ENCODE measurements around the gene PIAS3.
"Not testable (repeated sequence)": the region's sequence is repeated elsewhere in the genome, so short reads cannot be mapped to it uniquely, and the experiment has no call there.

The PIAS3 gene

DNA sequence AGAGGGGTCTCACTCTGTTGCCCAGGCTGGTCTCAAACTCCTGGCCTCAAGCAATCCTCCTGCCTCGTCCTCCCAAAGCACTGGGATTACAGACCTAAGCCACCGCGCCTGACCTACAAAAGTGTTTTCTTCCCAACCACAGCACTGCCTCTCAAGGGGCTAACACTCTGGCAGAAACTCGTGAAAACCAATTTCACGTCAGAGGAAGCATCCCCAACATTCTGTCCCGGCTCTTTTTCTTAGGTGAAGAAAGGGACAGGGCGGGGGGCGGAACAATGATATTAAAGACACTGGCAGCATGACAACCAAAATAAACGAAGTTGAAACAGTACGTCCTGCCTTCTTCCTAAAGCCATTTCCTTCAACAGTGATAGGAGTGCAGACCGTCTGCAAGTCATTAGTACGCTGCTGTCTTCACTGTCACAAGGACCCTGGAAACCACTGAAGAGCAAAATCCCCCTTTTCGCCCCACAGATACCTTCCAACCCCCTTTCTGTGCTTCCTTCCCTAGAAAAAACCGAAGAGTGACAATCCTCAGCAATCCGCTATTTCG is 36.0 kb downstream of the PIAS3 start:
- not testable (repeated sequence) for DNase-seq

- not testable (repeated sequence) for DNase-seq
These were observed 40.8 kb downstream of the PIAS3 start for GRCh38 chr1:145818095-145818494.

GRCh38 chr1:145812977-145813810 is 45.7 kb downstream of the PIAS3 start:
- DNase-seq = not testable (repeated sequence)

DNA sequence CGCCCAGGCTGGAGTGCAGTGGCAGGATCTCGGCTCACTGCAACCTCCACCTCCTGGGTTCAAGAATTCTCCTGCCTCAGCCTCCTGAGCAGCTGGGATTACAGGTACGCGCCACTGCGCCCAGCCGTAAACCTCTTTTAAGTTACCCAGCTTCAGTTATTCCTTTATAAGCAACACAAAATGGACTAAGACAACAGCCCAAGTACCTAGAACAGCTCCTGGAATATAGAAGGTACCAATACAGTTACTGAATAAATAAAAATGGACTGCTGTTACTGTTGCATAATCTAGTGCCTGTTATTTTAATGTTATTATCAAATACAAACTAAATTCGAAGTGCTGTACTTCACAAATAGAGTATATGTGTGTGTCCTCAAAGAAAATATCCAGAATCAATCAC is 52.0 kb downstream of the PIAS3 start:
- DNase-seq = no peak

- DNase-seq = no peak
These were observed 52.5 kb downstream of the PIAS3 start for GRCh38 chr1:145806408-145806807.

DNA sequence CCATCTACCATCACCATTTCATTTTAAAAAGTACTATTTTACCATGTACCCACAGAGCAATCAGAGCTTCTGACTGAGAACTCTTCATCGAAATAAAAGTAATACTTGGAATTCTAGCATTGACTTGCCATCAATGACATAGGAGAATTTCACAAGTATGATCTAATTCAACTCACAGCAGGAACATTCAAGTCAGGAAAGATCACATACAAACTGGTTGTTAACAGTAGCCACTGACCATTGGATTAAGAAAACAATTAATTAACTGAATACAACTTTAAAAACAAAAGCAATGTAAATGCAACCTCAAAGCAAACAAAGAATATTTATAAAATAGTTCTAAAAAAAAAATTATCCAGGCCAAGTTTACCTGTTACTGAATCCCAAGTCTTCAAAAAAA is 53.8 kb downstream of the PIAS3 start:
- no peak for DNase-seq

DNA sequence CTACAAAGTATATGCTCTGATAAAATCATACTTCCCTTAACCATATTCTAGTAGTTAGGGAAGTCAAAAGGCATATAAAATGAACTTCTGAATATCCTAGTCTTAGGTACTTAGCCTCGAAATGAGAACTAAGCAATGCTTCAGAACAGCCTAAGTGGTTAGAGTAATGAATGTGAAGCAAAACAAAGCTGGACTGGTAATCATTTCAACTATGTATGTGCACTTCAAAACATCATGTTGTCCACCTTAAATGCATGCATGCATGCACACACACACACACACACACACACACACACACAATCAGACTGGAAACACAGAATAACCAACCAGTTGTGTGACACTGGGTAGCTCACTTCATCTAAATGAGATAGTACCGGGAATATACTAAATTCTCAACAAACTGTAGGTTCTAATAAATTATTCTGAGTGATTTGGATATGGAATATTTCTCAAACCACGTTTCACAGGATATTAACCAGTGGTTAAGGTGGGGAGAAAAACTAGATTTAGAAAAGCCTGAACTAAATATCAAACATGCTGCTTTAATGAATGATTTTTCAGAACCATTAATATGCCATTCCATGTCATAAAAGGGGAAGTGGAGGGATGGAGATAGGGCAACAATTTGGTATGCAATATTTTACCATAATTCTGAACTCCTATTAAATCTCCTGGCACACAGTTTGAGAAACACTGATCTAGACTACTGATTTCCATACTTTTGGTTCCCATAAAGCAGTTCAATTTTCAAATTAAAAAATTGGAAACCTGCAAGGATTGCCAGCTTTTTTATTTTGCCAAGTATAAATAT is 54.4 kb downstream of the PIAS3 start:
- no peak for DNase-seq

- DNase-seq = no peak
These were observed 59.1 kb downstream of the PIAS3 start for GRCh38 chr1:145799806-145800205.
